ENCODE measurements around the gene ZNF804B. TPM values are rescaled to one million over a fixed set of nuclear protein-coding genes. Genes with fewer than 3 reads are reported as not detected.

Gene ZNF804B
- polyA plus RNA-seq, 2 donors: not detected

DNA sequence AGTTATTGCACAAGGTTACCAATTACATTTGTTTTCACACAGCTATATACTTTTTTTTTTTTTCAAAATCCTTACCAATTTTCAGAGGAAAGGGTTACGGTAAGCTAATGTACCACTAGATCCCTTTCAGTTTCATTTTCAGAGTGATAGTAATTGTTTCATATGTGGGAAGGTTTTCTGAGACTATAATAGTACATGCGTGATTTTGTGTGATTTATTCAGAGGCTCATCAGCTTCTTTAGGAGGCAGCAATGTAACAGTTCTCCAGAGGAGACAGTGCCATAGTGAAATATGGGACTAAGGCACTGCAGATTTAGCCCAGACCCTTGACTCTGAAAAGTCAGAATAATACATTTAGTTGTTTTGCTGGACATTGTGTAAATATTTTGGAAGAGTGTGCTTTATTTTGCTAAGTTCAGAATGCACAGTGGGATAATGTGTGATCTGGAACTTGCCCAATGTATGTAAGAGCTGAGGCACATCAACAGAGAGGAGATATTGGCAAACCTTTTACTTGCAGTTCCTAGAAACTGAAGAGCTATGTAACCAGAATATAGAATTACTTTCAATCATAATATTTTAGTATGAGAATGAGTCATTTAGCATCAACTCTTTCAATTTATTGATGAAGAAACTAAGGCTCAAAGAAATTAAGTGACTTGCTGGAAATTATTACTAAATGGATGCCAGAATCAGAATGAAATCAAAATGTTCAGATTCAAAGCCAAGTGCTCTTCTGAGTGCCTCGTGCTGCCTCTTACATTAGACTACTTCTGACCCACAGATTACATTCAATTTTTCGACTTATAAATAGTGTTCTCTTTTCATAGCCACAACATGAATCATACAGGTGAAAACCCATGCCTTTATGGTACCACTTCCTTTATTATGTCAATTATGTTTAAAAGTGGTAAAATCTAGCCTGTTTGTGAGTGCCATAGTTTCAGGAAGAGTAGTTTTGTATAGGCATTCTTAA is 243.8 kb downstream of the ZNF804B start:
- no peaks in the 10 kb centered on the region for H3K4me1 ChIP-seq (ENCODE audit: control insufficient read depth in 2 of 2, insufficient read depth in 2 of 2, low read length in 1 of 2)
- H3K4me3 ChIP-seq (ENCODE audit: low read depth in 1 of 2, low read length in 2 of 2): no peak overlapping the region
- no peaks in the 10 kb centered on the region for H3K27me3 ChIP-seq (ENCODE audit: control insufficient read depth in 1 of 2, insufficient read depth in 2 of 2, low read length in 2 of 2)
- H3K9me3 ChIP-seq (ENCODE audit: control insufficient read depth in 2 of 2, insufficient read depth in 1 of 2, low read depth in 1 of 2, low read length in 1 of 2): no peaks in the 10 kb centered on the region
- H3K27ac ChIP-seq (ENCODE audit: low read depth in 2 of 2, low read length in 1 of 2): no peak overlapping the region
- H3K36me3 ChIP-seq (ENCODE audit: control insufficient read depth in 2 of 2, insufficient read depth in 2 of 2, low read length in 1 of 2): no peaks in the 10 kb centered on the region
- WGBS, 2 donors: 39 to 41% methylated on average over 4 of the region's 4 CpGs

DNA sequence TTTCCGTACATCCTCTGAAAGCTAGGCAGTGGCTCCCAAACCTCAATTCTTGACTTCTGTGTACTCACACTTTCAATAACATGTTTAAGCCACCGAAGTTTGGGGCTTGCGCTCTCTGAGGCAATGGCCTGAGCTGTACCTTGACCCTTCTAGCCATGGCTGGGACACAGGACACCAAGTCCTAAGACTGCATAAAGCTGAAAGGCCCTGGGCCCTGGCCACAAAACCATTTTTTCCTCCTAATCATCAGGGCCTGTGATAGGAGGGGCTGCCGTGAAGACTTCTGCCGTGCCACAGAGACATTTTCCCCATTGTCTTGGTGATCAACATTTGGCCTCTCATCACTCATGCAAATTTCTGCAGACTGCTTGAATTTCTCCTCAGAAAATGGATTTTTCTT is 252.5 kb downstream of the ZNF804B start:
- Histone ChIP-seq H3K27ac (ENCODE audit: low read depth in 2 of 2, low read length in 1 of 2) (no peak overlapping the region), H3K4me1 (ENCODE audit: control insufficient read depth in 2 of 2, insufficient read depth in 2 of 2, low read length in 1 of 2) (no peaks in the 10 kb centered on the region), H3K36me3 (ENCODE audit: control insufficient read depth in 2 of 2, insufficient read depth in 2 of 2, low read length in 1 of 2) (no peaks in the 10 kb centered on the region), H3K27me3 (ENCODE audit: control insufficient read depth in 1 of 2, insufficient read depth in 2 of 2, low read length in 2 of 2) (no peaks in the 10 kb centered on the region), H3K4me3 (ENCODE audit: low read depth in 1 of 2, low read length in 2 of 2) (no peak overlapping the region), H3K9me3 (ENCODE audit: control insufficient read depth in 2 of 2, insufficient read depth in 1 of 2, low read depth in 1 of 2, low read length in 1 of 2) (no peaks in the 10 kb centered on the region)
- 73 to 88% methylated on average over 5 of the region's 5 CpGs for WGBS, 2 donors

DNA sequence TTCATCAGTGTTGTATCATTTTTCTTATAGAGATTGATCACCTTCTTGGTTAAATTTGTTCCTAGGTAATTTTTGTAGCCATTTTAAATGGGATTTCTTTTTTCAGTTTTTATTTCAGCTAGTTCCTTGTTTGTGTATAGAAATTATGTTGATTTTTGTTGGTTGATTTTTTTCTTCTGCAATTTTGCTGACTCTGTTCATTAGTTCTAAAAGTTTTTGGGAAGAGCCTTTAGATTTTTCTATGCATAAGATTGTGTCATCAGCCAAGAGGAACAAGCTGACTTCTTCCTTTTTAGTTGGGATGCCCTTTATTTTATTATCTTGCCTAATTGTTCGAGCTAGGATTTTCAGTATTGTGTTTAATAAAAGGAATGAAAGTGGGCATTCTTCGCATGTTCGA is 258.2 kb downstream of the ZNF804B start:
- Histone ChIP-seq H3K4me3 (ENCODE audit: low read depth in 1 of 2, low read length in 2 of 2) (no peak overlapping the region), H3K36me3 (ENCODE audit: control insufficient read depth in 2 of 2, insufficient read depth in 2 of 2, low read length in 1 of 2) (no peaks in the 10 kb centered on the region), H3K4me1 (ENCODE audit: control insufficient read depth in 2 of 2, insufficient read depth in 2 of 2, low read length in 1 of 2) (no peaks in the 10 kb centered on the region), H3K27me3 (ENCODE audit: control insufficient read depth in 1 of 2, insufficient read depth in 2 of 2, low read length in 2 of 2) (no peaks in the 10 kb centered on the region), H3K9me3 (ENCODE audit: control insufficient read depth in 2 of 2, insufficient read depth in 1 of 2, low read depth in 1 of 2, low read length in 1 of 2) (peaks cover 0 to 6% of the 10 kb centered on the region in 2 donors), H3K27ac (ENCODE audit: low read depth in 2 of 2, low read length in 1 of 2) (no peak overlapping the region)
- WGBS, 2 donors: 79 to 88% methylated on average over 3 of the region's 3 CpGs

DNA sequence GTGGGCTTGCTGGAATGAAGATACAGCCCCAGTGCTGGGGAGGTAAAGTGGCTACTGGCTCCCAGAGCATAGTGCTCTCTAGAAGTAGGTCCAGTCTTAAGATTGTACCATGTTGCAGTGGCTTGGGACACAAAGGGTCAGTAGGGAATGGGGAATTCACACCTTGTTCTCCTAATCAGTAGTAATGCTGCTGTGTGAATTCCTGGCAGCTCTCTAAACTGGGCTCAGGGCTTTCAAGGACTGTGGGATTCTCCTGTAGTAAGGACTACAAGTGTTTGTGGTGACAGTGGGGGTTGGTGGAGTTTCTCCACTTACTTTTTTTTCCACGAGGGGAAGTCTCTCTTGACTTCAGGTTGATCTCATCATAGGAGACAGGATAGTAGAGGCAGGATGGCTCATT is 262.2 kb downstream of the ZNF804B start:
- Histone ChIP-seq H3K27ac (ENCODE audit: low read depth in 2 of 2, low read length in 1 of 2) (no peak overlapping the region), H3K9me3 (ENCODE audit: control insufficient read depth in 2 of 2, insufficient read depth in 1 of 2, low read depth in 1 of 2, low read length in 1 of 2) (peaks cover 0 to 6% of the 10 kb centered on the region in 2 donors), H3K4me1 (ENCODE audit: control insufficient read depth in 2 of 2, insufficient read depth in 2 of 2, low read length in 1 of 2) (no peaks in the 10 kb centered on the region), H3K36me3 (ENCODE audit: control insufficient read depth in 2 of 2, insufficient read depth in 2 of 2, low read length in 1 of 2) (no peaks in the 10 kb centered on the region), H3K27me3 (ENCODE audit: control insufficient read depth in 1 of 2, insufficient read depth in 2 of 2, low read length in 2 of 2) (no peaks in the 10 kb centered on the region), H3K4me3 (ENCODE audit: low read depth in 1 of 2, low read length in 2 of 2) (no peak overlapping the region)
- WGBS, 2 donors: 27 to 38% methylated on average over 1 of the region's 1 CpG

DNA sequence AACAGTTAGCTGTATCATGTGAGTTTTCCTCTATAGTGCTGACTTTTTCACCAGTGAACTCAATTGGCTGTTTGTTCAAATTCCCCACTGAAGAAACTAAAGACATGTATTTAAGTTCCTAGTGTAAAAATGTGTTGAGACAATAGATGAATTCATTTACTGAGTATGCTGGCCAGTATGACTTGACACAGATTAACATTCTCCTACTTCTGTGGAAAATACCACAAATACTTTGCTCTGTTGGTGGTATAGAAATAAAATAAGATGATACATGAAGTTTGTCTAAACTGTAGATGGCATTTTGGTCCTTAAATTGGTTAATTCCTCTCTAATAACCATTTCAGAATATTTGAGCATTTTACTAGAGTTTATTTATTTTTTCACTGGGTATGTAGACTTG is 263.7 kb downstream of the ZNF804B start:
- H3K27ac ChIP-seq (ENCODE audit: low read depth in 2 of 2, low read length in 1 of 2): no peak overlapping the region
- H3K36me3 ChIP-seq (ENCODE audit: control insufficient read depth in 2 of 2, insufficient read depth in 2 of 2, low read length in 1 of 2): no peaks in the 10 kb centered on the region
- no peak overlapping the region for H3K4me3 ChIP-seq (ENCODE audit: low read depth in 1 of 2, low read length in 2 of 2)
- no peaks in the 10 kb centered on the region for H3K27me3 ChIP-seq (ENCODE audit: control insufficient read depth in 1 of 2, insufficient read depth in 2 of 2, low read length in 2 of 2)
- peaks cover 0 to 6% of the 10 kb centered on the region in 2 donors for H3K9me3 ChIP-seq (ENCODE audit: control insufficient read depth in 2 of 2, insufficient read depth in 1 of 2, low read depth in 1 of 2, low read length in 1 of 2)
- H3K4me1 ChIP-seq (ENCODE audit: control insufficient read depth in 2 of 2, insufficient read depth in 2 of 2, low read length in 1 of 2): no peaks in the 10 kb centered on the region

DNA sequence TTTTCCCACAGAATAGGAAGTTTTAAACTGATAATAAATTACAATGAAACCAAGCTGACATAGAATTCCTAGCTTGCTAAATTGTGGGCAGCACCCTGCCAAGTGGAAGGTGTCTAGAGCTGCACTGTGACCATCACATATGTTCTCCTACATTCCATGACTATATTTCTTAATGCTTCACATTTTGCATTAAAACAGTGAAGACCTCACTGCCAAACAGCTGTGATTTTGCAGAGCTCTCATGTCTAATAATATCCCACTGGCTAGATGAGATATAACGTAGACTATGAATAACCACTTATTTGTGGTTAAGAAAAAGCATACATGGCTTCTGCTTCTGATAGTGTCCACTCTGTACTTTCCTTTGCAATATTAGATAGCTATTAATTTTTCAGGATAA is 264.4 kb downstream of the ZNF804B start:
- no peaks in the 10 kb centered on the region for H3K36me3 ChIP-seq (ENCODE audit: control insufficient read depth in 2 of 2, insufficient read depth in 2 of 2, low read length in 1 of 2)
- H3K4me3 ChIP-seq (ENCODE audit: low read depth in 1 of 2, low read length in 2 of 2): no peak overlapping the region
- no peaks in the 10 kb centered on the region for H3K27me3 ChIP-seq (ENCODE audit: control insufficient read depth in 1 of 2, insufficient read depth in 2 of 2, low read length in 2 of 2)
- H3K27ac ChIP-seq (ENCODE audit: low read depth in 2 of 2, low read length in 1 of 2): no peak overlapping the region
- peaks cover 0 to 6% of the 10 kb centered on the region in 2 donors for H3K9me3 ChIP-seq (ENCODE audit: control insufficient read depth in 2 of 2, insufficient read depth in 1 of 2, low read depth in 1 of 2, low read length in 1 of 2)
- H3K4me1 ChIP-seq (ENCODE audit: control insufficient read depth in 2 of 2, insufficient read depth in 2 of 2, low read length in 1 of 2): no peaks in the 10 kb centered on the region
- 47 to 57% methylated on average over 1 of the region's 1 CpG for WGBS, 2 donors

DNA sequence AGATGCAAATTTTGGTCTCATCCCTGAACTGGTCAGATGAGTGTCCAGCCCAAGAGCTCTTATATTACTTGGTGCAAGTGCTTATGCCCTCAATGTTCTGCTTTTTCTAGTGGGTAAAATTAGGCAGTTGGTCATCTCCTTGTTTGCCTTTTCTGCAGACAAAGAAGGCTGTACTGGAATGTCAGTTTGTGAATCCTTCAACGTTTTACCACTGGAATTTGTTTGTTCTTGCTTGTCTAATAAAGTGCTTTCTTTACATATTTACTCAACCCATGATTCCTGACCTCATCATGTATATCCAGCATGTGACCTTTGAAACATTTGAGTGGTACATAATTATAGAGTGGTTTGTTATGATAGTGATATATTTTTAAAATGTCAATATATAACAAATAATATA is 268.3 kb downstream of the ZNF804B start:
- H3K9me3 ChIP-seq (ENCODE audit: control insufficient read depth in 2 of 2, insufficient read depth in 1 of 2, low read depth in 1 of 2, low read length in 1 of 2): no peaks in the 10 kb centered on the region
- 9 to 15% methylated on average over 1 of the region's 1 CpG for WGBS, 2 donors
- no peak overlapping the region for H3K4me3 ChIP-seq (ENCODE audit: low read depth in 1 of 2, low read length in 2 of 2)
- no peak overlapping the region for H3K27ac ChIP-seq (ENCODE audit: low read depth in 2 of 2, low read length in 1 of 2)
- H3K27me3 ChIP-seq (ENCODE audit: control insufficient read depth in 1 of 2, insufficient read depth in 2 of 2, low read length in 2 of 2): no peaks in the 10 kb centered on the region
- H3K36me3 ChIP-seq (ENCODE audit: control insufficient read depth in 2 of 2, insufficient read depth in 2 of 2, low read length in 1 of 2): no peaks in the 10 kb centered on the region
- H3K4me1 ChIP-seq (ENCODE audit: control insufficient read depth in 2 of 2, insufficient read depth in 2 of 2, low read length in 1 of 2): no peaks in the 10 kb centered on the region

DNA sequence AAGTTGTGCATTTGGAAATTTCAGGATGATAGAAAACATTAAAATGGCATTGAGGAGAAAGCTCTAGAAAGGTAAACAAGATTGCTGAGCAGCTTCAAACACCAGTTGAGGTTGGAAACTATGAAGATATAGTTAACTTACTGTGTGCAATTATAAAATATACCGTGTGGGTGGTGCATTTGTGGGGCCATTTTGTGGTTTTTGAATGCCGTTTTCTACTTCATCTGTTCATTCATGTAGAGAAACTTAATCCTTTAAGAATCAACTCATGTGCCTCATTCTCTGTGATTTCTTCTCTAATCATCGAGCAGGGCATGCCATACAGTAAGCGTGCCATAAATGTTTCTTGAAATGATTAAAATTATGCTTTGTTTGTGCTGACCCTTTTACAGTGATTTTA is 268.8 kb downstream of the ZNF804B start:
- Histone ChIP-seq H3K4me1 (ENCODE audit: control insufficient read depth in 2 of 2, insufficient read depth in 2 of 2, low read length in 1 of 2) (no peaks in the 10 kb centered on the region), H3K9me3 (ENCODE audit: control insufficient read depth in 2 of 2, insufficient read depth in 1 of 2, low read depth in 1 of 2, low read length in 1 of 2) (no peaks in the 10 kb centered on the region), H3K4me3 (ENCODE audit: low read depth in 1 of 2, low read length in 2 of 2) (no peak overlapping the region), H3K36me3 (ENCODE audit: control insufficient read depth in 2 of 2, insufficient read depth in 2 of 2, low read length in 1 of 2) (no peaks in the 10 kb centered on the region), H3K27ac (ENCODE audit: low read depth in 2 of 2, low read length in 1 of 2) (no peak overlapping the region), H3K27me3 (ENCODE audit: control insufficient read depth in 1 of 2, insufficient read depth in 2 of 2, low read length in 2 of 2) (no peaks in the 10 kb centered on the region)
- WGBS, 2 donors: 74 to 76% methylated on average over 4 of the region's 4 CpGs

DNA sequence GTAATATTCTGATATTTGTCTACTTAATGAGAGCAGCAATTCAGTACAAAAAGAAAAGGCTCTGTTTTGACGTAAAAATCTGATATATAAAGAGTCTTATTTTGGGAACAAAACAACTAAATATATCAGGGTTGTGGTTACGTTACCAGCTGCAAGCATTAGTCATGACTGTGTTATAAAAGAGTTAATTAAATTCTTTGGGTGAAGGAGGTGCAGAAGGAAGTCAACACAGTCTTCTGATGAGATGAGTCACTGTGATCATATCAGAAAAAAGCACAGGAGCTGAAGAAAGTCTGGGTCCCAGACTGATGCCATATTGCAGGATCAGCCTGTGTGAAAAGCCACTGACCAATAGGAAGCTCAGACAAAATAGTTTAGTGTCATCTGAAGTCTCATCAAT is 270.4 kb downstream of the ZNF804B start:
- no peaks in the 10 kb centered on the region for H3K9me3 ChIP-seq (ENCODE audit: control insufficient read depth in 2 of 2, insufficient read depth in 1 of 2, low read depth in 1 of 2, low read length in 1 of 2)
- H3K36me3 ChIP-seq (ENCODE audit: control insufficient read depth in 2 of 2, insufficient read depth in 2 of 2, low read length in 1 of 2): no peaks in the 10 kb centered on the region
- H3K27ac ChIP-seq (ENCODE audit: low read depth in 2 of 2, low read length in 1 of 2): no peak overlapping the region
- no peaks in the 10 kb centered on the region for H3K4me1 ChIP-seq (ENCODE audit: control insufficient read depth in 2 of 2, insufficient read depth in 2 of 2, low read length in 1 of 2)
- H3K27me3 ChIP-seq (ENCODE audit: control insufficient read depth in 1 of 2, insufficient read depth in 2 of 2, low read length in 2 of 2): no peaks in the 10 kb centered on the region
- H3K4me3 ChIP-seq (ENCODE audit: low read depth in 1 of 2, low read length in 2 of 2): no peak overlapping the region
- WGBS, 2 donors: 61 to 65% methylated on average over 2 of the region's 2 CpGs

DNA sequence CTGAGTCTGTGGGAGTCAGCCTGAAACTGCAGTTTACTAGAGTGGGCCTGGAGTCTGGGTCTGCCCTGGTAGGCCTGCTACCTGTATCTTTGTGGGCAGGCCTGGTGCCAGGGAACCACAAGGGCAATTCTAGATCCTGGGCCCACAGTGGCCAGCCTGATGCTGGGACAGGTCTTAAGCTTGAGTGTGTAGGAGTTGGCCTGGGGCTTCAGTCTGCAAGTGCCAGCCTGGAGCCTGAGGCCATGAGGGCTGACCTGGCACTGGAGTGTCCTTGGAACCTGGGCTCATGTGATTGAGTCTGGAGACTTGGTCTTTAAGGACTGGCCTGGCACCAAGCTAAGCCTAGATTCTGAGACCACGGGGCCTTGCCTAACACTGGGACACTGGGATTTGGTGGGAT is 281.7 kb downstream of the ZNF804B start:
- H3K27me3 ChIP-seq (ENCODE audit: control insufficient read depth in 1 of 2, insufficient read depth in 2 of 2, low read length in 2 of 2): no peaks in the 10 kb centered on the region
- no peaks in the 10 kb centered on the region for H3K36me3 ChIP-seq (ENCODE audit: control insufficient read depth in 2 of 2, insufficient read depth in 2 of 2, low read length in 1 of 2)
- no peak overlapping the region for H3K4me3 ChIP-seq (ENCODE audit: low read depth in 1 of 2, low read length in 2 of 2)
- no peak overlapping the region for H3K27ac ChIP-seq (ENCODE audit: low read depth in 2 of 2, low read length in 1 of 2)
- WGBS, 2 donors: 62 to 65% methylated on average over 1 of the region's 1 CpG
- H3K9me3 ChIP-seq (ENCODE audit: control insufficient read depth in 2 of 2, insufficient read depth in 1 of 2, low read depth in 1 of 2, low read length in 1 of 2): peaks cover 9 to 10% of the 10 kb centered on the region in 2 donors
- H3K4me1 ChIP-seq (ENCODE audit: control insufficient read depth in 2 of 2, insufficient read depth in 2 of 2, low read length in 1 of 2): no peaks in the 10 kb centered on the region

All from esophagus (tissue), 2 donors.